NCI-H345 (cell line): ENCODE data around the gene PKN1.
A peak's percentile ranks its signal among the peaks of the same experiment; 100 is the strongest.

Source experiments
- DNase-seq: peaks from one replicate; lab custom pipeline; 2025; lab: John Stamatoyannopoulos, UW

Gene PKN1

DNA sequence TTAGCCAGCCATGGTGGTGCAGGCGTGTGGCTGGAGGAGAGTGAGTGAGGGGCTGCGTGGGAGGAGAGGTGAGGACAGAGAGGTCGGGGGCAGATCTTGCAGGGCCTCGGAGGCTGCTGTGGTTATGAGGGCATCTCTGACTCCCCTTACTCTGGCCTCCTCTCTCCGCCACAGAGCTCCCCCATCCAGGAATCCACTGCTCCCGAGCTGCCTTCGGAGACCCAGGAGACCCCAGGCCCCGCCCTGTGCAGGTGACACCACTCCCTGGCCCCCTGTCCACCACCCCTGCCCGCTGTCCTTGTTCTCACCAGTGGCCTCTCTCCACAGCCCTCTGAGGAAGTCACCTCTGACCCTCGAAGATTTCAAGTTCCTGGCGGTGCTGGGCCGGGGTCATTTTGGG is 34.3 kb downstream of the PKN1 start:
- no peak for DNase-seq

DNA sequence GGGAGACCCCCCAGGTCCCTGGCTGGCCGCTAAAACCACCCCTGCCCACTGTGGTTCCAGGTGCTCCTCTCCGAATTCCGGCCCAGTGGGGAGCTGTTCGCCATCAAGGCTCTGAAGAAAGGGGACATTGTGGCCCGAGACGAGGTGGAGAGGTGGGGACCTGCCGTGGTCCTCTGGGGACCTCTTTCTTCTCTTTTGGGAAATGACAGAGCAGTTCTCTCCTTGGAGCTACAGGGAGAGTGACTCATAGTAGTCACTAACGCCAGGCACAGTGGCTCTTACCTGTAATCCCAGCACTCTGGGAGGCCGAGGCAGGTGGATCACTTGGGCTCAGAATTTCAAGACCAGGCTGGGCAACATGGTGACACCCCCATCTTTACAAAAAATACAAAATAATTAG is 34.7 kb downstream of the PKN1 start:
- DNase-seq = no peak

DNA sequence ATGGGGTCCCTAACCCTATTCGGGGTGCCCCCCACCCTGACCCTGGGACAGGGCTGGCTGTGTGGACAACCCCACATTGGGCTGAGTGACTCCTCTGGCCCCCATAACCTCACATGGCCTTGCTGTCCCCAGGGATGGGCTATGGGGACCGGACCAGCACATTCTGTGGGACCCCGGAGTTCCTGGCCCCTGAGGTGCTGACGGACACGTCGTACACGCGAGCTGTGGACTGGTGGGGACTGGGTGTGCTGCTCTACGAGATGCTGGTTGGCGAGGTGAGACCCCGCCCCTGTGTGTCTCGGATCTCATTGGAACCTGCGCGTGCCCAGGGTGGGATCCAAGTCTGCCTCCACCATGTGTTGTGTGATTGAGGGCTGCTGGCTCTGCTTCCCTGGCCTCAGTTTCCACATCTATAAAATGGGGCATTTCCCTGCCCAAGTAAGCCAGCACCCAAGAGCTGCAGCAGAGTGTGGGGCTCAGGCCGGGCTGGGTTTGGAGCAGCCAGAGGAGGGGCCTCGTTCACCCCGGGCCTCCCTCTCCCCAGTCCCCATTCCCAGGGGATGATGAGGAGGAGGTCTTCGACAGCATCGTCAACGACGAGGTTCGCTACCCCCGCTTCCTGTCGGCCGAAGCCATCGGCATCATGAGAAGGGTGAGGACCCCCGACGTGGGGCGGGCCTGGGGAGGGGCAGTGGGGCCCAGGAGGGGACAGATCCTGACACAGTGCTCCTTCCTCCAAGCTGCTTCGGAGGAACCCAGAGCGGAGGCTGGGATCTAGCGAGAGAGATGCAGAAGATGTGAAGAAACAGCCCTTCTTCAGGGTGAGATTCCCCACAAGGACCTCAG is 37.1 kb downstream of the PKN1 start:
- DNase-seq = no peak

DNA sequence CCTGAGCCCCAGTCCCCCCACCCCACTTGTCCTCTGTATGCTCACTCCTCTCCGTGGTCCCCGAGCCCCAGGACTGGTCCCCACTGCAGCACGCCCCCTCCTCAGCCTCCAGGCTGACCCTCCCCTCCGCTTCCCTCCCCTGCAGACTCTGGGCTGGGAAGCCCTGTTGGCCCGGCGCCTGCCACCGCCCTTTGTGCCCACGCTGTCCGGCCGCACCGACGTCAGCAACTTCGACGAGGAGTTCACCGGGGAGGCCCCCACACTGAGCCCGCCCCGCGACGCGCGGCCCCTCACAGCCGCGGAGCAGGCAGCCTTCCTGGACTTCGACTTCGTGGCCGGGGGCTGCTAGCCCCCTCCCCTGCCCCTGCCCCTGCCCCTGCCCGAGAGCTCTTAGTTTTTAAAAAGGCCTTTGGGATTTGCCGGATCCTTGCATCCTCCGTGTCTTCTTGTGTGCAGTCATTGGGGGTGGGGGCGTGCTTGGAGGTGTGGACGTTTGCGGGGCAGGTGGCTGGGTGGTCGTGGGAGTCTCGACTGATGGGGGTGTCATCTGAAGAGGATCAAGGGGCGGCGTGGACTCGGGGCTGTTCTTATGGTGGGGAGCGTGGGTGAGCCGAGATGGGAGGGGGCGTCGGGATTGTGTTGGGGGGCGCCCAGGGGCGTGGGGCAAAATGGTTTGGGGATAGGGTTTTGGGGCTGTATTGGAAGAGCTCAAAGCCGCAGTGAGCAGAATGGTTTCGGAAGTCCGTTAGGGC is 38.5 kb downstream of the PKN1 start:
- DNase-seq = no peak

DNA sequence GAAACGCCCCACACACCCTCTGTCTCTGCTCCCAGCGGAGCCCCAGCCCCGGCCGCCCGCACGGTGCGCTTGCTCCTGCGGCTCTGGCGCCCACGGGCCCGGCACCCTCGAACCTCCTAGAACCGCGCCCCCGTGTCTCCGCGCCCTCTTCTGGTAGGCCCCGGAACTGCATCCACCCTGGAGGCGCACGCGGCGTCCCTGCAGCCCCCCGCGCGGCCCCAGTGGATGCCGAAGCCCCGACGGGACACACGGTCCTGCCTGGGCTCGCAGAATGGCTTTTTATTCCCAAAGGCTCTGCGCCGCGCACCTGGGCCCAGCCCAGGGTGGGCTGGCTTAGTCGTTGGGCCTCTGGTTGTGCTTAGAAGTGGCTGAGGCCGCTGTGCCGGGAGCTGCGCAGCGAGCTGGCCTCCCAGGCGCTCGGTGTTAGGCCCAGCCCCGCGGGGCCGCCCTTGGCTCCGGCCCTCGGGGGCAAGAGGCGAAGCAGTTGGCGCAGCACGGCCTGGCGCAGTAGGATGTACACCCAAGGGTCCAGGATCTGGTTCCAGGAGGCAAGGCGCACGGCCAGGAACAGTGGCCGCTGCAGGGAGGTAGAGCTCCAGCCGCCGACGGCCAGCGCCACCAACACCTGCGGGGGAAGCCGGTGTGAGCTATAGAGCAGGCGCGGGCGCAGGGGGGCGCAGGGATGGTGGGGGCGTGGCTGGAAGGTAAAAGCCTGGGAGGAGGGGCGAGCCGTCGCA is 39.3 kb downstream of the PKN1 start:
- peak; percentile 49 for DNase-seq

- DNase-seq = no peak
Measured at GRCh38 chr19:14473073-14473977, 40.2 kb downstream of the PKN1 start.

DNA sequence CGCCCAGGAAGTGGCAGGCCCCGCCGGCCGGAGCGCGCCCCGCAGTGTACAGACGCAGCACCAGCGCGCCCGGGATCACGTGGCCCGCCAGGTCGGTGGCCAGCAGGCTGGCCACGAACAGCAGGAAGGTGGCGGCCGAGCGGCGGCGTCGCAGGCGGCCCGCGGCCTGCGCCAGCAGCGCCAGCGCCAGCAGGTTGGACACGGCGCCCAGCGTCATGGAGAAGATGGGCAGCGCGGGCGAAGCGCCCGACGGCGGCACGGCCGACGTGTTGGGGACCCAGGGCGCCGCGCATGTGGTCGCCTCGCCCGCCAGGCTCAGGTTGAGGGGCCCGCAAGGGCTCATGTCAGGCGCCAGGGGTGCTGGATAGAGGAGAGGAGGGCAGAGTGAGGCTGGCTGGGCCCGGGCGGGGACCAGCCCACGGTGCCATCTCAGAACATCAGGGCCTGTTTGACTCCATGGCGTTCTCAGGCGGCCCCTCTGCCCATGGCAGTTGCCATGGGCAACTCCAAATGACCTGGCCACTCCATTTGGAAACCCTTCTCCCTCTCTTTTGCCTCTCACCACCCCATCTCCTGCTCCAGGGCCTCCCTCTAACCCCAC is 41.0 kb downstream of the PKN1 start:
- DNase-seq = no peak

DNA sequence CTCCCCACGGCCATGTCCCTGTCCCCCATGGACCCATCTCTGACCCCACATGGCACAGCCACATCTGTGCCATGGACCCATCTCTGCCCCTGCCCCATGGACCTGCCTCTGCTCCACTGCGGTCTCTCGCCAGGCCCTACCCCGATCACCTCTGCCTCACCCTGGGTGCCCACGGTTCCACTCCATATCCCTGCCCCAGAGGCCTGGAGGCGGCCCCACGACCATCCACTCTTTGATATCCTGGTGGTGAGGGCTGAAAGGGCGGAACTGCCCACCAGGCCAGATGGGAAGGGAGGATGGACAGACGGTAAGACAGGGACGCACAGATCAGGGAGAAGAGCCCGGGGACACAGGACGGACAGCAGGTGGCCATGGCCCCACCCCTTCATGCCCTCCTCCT is 41.7 kb downstream of the PKN1 start:
- DNase-seq = no peak

DNA sequence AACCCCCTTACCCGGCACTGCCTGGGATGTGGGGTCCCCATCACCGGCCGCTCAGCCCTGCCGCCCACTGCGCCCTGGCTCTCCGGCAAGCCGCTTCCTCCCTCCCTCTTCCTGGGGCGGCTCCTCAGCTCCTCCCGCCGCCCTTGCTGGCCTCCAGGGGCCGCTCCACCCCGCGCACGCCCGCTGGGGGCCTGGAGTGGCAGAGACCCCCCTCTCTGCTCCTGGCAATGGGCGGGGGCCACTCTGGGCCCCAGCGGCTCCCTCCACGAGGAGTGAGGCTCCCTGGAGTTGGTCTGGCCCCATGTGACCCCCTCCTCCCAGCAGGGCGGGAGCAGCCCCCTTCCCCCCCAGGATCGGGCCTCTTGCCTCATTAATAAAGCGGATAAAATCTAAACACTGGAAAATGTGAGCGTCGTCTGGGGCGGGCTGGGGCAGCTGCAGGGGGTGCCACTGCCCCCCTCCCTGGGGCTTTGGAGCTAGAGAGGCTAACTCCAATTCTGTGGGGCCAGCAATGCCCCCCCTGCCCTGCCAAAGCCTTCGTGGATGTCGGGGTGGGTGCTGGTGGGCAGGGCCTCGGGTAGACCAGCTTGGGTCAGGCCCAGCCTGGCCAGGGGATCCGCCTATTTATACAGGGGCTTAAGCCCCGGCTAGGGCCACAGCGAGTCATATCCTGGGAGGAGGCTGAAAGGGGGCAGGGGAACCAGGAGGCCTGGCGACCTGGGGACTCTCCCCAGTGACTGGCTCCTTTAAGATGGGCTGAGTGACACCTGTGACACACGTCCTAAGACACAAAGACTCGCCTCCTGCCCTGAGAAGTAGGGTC is 42.4 kb downstream of the PKN1 start, which contains the start of gene PTGER1:
PTGER1 (minus strand) TSS at position 104 of the 823 bp plus-strand sequence. CDS start 1,034 bp downstream, outside the sequence.
- DNase-seq = no peak

DNA sequence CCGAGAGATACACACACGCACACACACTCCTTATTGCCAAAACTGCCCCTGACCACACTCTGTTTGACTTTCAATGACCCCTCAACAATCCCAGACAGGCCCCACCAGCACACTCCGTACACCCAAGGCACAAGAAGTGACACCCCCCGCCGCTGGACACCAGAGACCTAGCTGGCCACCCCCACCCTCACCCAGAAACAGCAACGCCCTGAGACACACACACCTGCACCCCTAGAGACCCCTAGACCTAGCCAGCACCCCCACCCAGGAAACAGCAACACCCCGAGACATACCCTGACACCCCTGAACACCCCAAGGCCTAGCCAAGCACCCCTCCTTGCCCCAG is 43.2 kb downstream of the PKN1 start:
- no peak for DNase-seq

DNA sequence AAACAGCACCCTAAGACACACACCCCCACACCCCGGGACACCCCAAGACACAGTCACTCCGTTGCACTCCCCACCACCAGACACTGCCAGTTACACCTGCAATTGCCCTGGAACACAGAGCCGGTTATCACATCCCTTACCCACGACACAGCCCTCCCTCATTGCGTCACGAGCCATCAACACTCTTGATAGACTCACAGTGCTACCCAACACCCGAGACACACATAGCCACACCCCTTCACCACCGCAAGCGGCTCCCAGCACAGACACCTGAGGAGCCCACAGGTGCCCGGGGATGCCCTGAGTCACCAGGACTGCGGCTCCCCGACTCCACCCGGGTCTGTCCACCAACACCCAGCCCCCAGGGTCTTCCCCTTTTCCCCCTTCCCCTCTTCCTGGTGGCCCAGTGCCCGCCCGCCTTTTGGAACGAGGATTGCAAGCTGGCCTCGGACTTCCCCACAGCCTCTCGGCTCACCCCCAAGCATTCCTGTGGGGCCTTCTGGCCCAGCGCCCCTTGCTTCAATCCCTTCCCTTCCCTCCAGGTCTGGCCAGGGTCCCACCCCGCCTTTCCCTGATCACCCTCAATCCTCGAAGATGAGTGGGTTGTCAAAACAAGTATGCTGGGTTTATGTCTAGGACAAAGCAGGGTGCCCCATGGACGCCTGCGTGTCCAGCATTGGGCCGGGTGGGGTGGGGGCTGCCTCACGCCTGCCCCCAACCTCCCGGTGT is 43.7 kb downstream of the PKN1 start:
- no peak for DNase-seq

GRCh38 chr19:14477418-14478112 is 44.5 kb downstream of the PKN1 start:
- DNase-seq = no peak

DNA sequence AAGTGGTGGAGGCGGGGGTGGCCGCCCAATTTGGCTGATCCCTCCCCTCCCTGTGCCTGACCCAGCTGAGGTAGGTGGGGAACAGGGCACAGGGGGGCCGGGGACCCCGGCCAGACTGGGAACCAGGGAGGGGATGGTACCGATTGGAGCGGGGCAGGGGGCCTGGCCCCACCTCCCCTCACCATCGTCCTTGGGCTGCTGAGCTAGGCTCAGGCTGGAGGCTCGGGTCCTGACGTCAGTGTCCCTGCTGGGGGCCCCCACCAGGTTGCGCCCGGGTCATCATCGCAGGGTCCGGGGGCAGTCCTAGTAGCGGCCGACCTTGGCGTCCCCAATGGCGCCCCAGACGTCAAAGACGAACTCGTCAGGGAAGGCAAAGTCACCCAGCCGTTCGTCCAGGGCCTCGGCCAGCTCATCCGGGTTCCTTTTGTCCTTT is 45.0 kb downstream of the PKN1 start:
- DNase-seq = no peak

GRCh38 chr19:14479309-14479974 is 46.3 kb downstream of the PKN1 start:
- DNase-seq = no peak

DNA sequence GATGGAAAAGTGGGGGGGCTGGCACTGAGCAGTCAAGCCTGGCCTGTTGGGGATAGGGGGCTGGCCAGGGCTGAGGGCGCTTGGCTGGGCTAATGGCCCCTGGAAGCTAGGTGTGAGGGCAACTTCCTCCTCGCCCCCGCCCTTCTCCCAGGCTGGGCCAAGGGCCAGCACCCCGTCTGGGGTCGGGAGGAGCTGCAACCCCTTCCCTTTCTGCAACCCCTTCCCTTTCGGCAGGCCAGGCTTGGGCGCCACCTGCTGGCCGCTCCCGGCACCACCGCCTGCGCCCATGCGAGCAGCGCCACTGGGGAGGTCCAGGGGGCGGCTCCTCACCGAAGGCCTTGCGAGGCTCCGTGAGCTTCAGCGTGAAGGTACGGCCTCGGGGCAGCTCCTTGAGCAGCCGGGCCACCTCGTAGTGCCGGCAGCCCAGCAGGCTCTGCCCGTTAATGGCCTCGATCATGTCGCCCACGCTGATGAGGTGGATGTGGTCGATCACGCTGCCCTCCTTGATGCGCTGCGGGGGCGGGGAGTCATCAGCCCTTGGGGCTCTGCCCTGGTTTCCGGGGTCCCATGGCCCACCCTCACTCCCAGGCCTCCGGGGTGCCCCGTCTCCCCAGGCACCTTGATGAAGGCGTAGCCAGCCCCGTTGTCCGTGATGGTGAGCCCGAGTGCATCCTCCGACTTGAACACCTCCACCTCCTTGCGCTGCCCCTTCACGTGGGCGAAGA is 47.0 kb downstream of the PKN1 start:
- DNase-seq = no peak

- DNase-seq = no peak
Measured at GRCh38 chr19:14480700-14481079, 47.6 kb downstream of the PKN1 start.

DNA sequence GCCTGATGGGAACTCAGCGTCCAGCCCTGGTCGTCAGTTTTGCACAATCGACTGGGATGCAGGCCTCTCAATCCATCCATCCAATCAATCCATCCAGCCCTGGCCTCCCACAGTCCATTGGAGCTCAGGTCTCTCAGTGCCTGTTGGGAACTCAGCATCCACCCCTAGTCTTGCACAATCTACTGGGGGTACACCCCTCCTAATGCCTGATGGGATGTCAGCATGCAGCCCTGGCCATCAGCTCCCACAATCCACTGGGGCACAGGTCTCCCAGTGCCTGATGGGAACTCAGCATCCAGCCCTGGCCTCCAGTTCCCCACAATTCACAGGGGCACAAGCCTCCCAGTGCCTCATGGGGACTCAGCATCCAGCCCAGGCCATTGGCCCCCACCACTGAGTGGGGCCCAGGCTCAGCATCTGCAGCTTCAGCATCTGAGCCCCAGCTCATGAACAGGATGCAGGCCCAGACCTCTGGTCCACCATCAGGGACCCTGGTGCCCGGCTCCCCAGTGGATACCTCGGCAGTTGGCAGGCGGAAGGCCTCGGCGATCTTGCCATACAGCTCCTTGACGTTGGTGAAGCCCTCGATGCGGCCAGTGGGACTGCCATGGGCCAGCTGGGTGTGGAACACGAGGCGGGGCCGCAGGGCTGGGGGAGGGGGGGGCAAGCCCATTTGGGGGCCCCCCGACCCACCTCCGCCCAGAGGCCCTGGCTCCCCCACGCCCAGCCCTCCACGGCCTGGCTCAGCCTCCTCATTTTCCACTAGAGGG is 49.3 kb downstream of the PKN1 start:
- no peak for DNase-seq
